ENCODE data around the gene FUOM.

DNA sequence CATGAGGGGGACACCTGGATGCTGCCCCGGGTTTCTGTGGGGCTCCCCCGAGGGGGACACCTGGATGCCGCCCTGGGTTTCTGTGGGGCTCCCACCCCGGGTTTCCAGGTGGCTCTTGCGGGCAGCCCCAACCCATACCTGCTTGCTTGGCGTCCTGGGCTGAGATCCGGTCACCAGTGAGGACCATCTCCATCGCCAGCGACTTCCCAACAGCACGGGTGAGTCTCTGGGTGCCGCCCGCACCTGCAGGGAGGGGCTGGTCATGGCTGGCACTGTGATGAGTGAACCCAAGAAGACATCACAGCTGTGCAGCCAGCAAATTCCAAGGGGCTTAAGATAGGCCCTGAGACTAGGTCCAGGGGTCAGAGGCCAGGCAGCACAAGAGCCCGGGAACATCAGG lies 8.9 kb upstream of the FUOM start:
- TF ChIP-seq, protein P1, sequence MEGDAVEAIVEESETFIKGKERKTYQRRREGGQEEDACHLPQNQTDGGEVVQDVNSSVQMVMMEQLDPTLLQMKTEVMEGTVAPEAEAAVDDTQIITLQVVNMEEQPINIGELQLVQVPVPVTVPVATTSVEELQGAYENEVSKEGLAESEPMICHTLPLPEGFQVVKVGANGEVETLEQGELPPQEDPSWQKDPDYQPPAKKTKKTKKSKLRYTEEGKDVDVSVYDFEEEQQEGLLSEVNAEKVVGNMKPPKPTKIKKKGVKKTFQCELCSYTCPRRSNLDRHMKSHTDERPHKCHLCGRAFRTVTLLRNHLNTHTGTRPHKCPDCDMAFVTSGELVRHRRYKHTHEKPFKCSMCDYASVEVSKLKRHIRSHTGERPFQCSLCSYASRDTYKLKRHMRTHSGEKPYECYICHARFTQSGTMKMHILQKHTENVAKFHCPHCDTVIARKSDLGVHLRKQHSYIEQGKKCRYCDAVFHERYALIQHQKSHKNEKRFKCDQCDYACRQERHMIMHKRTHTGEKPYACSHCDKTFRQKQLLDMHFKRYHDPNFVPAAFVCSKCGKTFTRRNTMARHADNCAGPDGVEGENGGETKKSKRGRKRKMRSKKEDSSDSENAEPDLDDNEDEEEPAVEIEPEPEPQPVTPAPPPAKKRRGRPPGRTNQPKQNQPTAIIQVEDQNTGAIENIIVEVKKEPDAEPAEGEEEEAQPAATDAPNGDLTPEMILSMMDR (IDR thresholded peaks at IDR 0.05), result no peak
- TF ChIP-seq POLR2A (IDR thresholded peaks at IDR 0.05), result no peak
